Ramos (cell line): ENCODE measurements around the gene LRRN4.
"Not testable (repeated sequence)": the region's sequence is repeated elsewhere in the genome, so short reads cannot be mapped to it uniquely, and the experiment has no call there.

Source experiments
- in situ Hi-C: fragments of 300-500 bp; cut with MboI; formaldehyde crosslinking; loops from one replicate; pipeline ENCODE4 v1.14.3; 2022; ENCODE audit warnings: low sequenced_read_pairs; ENCODE audit not compliant: unreplicated experiment

Gene LRRN4

GRCh38 chr20:6034134-6034969 lies 19.5 kb downstream of the LRRN4 start:
- in situ Hi-C loops: no loop called here

- in situ Hi-C loops: not testable (repeated sequence)
These were observed 21.0 kb downstream of the LRRN4 start for GRCh38 chr20:6032907-6033306.

- in situ Hi-C loops: no loop called here
These were observed 23.3 kb downstream of the LRRN4 start for GRCh38 chr20:6030453-6031080.

GRCh38 chr20:6029538-6029937 lies 24.3 kb downstream of the LRRN4 start:
- in situ Hi-C loops: no loop called here

GRCh38 chr20:6028818-6029217 lies 25.0 kb downstream of the LRRN4 start:
- in situ Hi-C loops: no loop called here

- in situ Hi-C loops: no loop called here
These were observed 27.8 kb downstream of the LRRN4 start for GRCh38 chr20:6026051-6026450.

- in situ Hi-C loops: no loop called here
These were observed 29.1 kb downstream of the LRRN4 start for GRCh38 chr20:6024768-6025167.

GRCh38 chr20:6017880-6018279 lies 36.0 kb downstream of the LRRN4 start:
- in situ Hi-C loops: no loop called here

GRCh38 chr20:6017467-6017866 lies 36.4 kb downstream of the LRRN4 start:
- in situ Hi-C loops: no loop called here

- in situ Hi-C loops: no loop called here
These were observed 38.9 kb downstream of the LRRN4 start for GRCh38 chr20:6014957-6015356.

- in situ Hi-C loops: no loop called here
These were observed 39.8 kb downstream of the LRRN4 start for GRCh38 chr20:6014017-6014416.

GRCh38 chr20:6012179-6012578 lies 41.7 kb downstream of the LRRN4 start:
- in situ Hi-C loops: no loop called here

GRCh38 chr20:6008254-6008653 lies 45.6 kb downstream of the LRRN4 start:
- in situ Hi-C loops: no loop called here

- in situ Hi-C loops: no loop called here
These were observed 46.2 kb downstream of the LRRN4 start for GRCh38 chr20:6007529-6008103.

GRCh38 chr20:6007094-6007528 lies 46.7 kb downstream of the LRRN4 start:
- in situ Hi-C loops: no loop called here

GRCh38 chr20:6006603-6006949 lies 47.3 kb downstream of the LRRN4 start:
- in situ Hi-C loops: no loop called here

GRCh38 chr20:6000871-6001270 lies 53.0 kb downstream of the LRRN4 start:
- in situ Hi-C loops: no loop called here

- in situ Hi-C loops: no loop called here
These were observed 54.1 kb downstream of the LRRN4 start for GRCh38 chr20:5999783-6000182.

- in situ Hi-C loops: no loop called here
These were observed 57.1 kb downstream of the LRRN4 start for GRCh38 chr20:5996765-5997164.

GRCh38 chr20:5991623-5992441 lies 62.0 kb downstream of the LRRN4 start:
- in situ Hi-C loops: no loop called here

GRCh38 chr20:5990946-5991345 lies 62.9 kb downstream of the LRRN4 start:
- in situ Hi-C loops: no loop called here
